GM19025 (cell line): Measurements from ENCODE around the gene DICER1.
"Not testable (repeated sequence)": the region's sequence is repeated elsewhere in the genome, so short reads cannot be mapped to it uniquely, and the experiment has no call there.

Experiments used
- ATAC-seq: cut with Tn5 transposase; IDR thresholded peaks from one replicate; pipeline ENCODE4 v1.9.1; 2021; ENCODE audit warnings: mild to moderate bottlenecking, low read depth, moderate library complexity; ENCODE audit not compliant: unreplicated experiment

The DICER1 gene

DNA sequence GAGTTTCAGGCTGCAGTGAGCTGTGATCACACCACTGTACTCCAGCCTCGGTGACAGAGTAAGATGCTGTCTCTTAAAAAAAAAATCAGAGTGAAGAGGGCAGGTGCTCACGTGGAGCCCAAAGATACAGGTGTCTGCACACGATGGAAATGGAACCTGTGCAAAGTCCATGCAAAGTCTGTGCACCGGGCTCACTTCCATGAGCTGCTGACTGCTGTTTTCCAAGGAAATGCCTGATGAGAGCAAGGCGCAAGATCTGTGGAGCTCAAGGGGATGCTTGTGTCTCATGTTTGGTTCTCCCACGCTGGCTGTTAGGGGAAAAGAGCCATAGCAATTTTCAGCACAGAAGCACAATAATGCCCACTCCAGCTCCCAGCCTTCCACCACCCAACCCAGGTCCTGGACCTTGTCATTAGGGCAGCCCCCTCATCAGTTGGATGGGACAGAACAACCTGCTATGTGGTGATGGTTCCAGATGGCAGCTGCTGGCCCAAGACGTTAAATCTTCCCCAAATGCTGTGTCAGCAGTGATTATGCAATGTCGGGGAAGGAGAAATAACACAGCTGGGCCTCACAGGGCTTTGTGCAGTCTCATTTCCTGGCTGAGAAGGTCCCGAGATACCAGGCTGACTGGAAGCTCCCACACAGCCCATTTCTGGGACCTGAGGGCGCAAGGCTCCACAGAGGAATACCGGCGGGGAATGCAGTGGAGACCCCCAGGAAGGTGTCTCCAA is 27.9 kb upstream of the DICER1 start:
- ATAC-seq: no peak

DNA sequence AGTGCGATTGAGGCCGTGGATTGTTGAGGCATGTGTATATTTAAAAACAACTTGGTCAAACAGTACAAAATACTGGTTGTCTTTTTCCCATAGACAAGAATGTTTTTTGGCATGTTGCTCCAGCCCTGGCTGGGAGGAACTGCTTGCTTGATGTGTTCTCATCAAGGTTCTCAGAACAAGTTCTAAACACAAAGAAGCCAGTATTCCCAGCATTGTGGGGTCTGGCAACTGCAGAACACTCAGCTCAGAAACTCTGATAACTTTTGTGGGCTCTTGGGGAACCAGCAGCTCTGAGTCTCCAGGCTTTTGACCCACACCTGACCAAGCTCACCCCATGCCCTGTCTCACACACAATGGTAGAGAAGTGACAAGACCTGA is 27.1 kb upstream of the DICER1 start:
- no peak for ATAC-seq

DNA sequence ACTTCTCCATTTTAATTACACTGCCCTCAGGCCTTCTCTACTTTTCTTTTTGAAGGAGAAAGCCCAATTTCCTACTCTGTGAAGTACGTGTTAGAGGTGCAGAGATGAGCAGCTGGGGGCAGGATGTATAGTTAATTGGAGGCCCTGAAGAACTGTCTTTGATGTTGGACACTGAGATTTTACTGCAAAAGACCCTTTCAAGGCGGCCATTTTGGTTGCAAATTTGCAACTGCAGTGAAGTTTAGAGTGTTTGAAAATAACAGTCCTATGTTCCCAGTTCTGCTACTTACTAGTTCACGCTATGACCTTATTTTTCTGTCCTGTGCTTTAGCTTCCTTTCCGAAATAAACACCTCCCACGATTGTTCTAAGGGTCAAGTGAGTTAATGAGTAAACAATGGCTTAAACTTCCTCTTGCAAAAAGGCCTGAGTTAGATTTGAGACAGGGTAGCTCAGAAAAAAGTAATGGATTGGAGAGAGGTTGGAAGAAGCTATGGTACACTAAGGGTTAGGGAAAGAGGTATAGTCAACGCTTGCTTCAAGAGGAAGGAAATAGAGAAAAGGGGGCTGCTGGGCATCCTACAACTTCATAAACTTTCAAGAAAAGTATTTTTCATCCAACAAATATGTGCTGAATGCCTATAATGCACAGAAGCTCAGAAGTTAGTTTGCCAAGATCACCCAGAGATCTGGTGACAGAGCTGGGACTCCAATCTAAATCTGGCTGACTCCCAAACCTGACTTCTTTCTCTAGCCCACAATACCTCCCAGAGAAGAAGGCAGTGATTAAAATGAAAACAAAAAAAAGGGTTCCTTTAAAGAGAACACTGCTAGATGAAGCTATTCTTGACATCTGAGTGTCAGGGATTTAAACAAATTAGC is 26.4 kb upstream of the DICER1 start:
- ATAC-seq: no peak

DNA sequence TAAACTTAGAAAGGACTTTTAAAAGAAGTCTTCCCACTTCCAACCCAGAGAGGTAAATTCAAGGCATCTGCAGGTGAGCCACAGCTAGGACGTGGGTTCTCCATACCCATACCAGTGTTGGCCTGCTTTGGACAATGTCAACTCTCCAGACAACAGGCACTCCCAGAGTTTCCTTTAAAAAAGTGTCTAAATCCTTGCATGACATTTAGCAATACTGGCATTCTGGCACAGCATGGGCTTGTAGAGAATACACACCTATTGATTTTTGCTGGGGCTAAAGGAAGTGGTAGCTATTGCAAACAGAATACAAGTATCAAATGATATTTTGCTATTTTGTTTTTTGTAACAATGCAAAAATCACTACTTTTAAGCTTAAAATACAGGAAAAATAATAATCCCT is 25.8 kb upstream of the DICER1 start:
- ATAC-seq: no peak

DNA sequence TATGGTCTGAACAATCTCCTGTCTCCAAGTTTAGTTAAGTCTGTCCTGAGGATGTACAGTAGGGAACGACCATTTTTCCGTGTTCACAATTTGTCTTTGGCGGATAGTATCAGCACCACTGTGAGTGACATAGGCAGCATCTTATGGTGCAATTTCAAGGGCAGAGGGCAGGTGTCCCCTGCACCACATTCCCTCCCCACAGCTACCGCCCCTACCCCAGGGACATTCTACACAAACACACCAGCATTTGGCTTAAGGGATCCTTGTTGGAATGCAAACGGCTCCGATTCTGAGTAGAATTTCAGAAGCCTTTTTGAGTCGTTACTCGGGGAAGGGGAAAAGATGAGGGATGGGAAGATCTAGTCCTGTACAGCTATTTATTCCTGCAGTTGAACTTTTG is 25.1 kb upstream of the DICER1 start:
- ATAC-seq: no peak

DNA sequence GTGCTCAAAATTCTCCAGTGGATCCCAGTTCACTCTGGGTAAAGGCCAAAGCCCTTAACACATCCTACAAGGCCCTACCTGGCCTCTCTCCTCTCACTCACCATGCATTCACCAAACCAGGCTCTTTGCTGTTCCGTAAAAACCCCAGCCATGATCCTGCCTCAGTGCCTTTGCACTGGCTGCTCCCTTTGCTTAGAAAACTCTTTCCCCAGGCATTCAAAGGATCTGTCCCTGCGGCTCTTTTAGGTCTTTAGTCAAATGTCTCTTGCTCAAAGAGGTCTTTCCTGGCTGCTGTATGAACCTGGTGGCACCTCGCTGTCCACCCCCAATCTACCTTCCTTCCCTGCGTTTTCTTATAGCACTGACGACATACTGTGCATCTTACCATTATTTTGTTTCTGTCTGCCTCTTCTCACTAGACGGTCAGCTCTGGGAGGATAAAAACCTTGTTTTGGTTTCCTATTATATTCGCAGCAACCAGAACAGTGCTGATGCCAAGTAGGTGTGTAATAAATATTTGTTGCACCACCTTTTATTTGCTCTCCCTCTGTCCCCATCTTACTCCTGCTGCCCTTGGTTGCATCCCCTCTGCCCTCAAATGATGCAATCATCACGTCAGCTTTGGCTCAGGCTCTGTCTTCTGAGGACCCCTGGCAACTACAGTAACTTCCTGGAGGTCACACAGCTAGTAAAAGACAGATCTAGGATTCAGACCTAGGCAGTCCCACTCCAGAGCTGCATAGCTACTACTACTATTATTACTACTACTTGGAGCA is 23.8 kb upstream of the DICER1 start:
- no peak for ATAC-seq

DNA sequence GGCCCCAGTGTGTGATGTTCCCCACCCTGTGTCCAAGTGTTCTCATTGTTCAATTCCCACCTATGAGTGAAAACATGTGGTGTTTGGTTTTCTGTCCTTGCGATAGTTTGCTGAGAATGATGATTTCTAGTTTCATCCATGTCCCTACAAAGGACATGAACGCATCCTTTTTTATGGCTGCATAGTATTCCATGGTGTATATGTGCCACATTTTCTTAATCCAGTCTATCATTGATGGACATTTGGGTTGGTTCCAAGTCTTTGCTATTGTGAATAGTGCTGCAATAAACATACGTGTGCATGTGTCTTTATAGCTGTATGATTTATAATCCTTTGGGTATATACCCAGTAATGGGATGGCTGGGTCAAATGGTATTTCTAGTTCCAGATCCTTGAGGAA is 18.3 kb upstream of the DICER1 start:
- ATAC-seq: not testable (repeated sequence)

DNA sequence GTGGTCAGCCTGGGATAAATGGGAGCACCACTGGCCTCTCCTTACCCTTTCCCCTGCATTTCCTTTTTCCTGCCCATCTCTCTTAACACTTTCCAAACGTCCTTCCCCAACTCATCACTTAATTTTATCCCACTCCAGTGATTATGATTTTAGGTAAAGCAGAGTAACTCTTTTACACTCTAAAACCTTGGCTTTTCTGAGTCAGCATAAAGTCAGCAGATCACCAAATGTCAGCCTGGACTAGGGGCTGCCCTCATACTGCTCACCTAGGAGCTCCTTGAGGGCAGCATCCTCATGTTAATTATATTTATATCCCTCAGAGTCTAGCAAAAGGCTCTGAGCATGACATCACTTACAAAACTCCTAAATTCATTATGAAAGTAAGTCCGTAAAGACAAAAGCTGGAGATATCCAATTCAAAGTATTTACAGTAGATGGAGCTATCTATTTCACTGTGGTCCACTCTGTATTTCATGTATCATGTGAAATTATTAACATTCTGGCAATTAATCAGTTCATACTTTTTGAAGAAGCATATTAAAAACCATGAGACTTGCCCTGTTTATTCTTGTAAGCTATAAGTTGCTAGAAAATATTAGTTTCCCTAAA is 17.0 kb upstream of the DICER1 start:
- ATAC-seq: no peak

DNA sequence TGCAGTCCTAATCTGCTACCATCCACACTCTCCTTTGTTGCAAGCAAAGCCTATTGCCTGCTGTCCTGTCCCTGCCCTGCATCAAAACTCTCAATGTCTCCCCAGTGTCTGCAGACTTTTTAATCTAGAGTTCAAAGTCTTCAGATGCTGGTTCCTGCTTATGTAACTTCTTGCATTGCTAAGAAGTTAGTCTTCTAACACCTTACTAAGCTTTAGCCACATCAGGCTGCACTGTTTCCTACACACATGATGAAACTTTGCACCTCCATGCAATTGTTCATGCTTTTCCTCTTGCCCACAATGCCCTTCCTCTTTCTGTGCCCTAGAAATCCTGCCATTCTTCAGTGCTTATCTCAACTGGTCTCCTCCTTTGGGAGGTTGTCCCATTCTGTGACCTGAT is 16.2 kb upstream of the DICER1 start:
- ATAC-seq: no peak

DNA sequence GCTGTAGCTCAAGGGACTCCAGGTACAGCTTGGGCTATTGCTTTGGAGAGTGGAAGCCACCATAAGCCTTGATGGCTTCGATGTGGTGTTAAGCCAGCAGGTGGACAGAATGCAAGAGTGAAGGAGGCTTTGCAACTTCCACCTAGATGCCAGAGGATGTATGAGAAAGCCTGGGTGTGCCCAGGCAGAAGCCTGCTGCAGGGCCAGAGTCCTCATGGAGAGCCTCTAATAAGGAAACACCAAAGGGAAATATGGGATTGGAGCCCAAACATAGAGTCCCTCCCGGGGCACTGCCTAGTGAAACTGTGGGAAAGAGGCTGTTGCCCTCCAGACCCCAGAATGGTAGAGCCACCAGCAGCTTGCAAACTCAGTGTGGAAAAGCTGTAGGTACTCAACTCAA is 9.8 kb upstream of the DICER1 start:
- ATAC-seq: no peak

DNA sequence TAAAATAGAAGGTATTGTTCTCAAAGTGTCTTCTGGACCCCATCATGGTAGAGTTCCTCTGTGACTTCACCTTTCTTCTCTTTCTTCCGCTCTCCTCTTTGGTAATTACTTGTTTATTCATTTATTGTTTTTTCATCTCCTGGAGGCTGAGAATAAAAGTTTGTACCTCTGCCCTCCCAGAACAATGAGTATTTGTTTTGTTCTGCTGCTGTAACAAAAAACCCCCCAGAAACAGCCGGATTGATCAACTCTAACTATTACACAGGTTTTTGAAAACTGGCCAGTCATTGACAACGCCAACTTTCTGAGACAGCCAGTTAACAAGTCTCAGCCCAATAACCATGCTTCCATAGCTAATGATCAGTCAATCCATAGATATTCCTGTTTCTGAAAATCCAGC is 8.2 kb upstream of the DICER1 start:
- no peak for ATAC-seq

DNA sequence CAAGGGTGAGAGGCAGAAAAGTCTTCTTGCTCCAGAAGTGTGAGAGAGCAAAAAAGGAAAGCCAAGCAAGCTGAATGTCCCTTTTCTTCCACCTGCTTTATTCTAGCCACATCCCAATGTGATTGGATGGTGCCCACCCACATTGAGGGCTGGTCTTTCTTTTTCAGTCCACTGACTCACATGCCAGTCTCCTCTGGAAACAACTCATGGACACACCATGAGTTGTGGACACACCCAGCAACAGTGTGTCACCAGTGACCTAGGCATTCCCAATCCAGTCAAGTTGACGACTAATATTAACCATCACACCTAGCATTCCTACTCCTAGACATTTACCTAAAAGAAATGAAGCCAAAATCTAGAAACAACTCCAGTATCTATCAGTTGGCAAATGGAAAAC is 7.2 kb upstream of the DICER1 start:
- ATAC-seq: no peak

DNA sequence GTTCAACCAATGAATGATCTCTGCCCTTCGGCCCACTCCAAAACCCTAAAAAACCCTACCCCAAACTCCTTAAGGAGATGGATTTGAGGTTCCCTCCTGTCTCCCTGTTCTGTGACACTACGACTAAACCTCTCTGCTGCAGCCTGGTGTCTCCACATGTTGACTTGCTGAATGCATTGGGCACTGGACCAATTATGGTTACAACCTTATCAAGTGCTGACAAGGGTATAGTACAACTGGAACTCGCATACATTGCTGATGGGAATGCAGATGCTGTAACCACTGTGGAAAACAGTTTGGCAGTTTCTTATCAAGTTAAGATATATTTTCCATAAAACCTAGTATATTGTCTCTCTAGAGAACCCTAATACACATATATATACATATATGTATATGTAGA is 6.3 kb upstream of the DICER1 start:
- ATAC-seq: no peak

DNA sequence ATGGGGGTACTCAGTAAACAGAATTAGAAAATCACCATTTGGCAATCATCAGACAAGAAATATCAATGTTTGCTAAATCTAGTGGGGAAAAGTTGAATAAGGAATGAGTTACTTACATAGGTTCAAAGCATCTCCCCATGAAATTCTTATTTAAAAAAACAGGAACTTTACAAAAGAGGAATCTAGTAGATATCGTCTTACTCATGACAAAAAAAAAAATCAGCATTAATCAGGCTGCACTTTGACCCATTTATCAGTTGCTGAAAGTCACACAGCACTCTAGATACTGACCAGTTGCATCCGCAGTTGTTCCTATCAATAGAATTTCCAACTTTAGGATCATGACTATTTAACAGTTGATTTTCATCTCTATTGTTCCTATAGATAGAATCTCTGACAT is 5.8 kb upstream of the DICER1 start:
- no peak for ATAC-seq

DNA sequence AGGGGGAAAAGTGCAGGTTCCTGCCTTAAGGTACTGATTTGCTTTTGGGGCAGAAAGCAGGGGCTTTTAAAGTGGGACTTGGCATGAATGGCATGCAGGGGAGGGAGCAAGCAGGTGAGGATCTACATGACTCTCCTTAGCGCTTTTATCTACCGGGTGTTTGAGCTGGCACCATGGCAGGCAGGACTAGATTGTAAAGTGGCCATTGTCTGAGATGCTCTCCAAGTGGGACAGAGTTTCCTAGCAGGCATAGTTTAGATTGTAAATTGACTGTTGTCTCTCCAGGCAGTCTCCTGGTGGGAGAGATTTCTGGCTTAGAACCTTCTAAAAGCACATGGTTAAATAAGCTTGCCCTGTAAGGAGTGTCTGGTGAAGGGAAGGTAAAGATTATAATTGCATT is 5.3 kb upstream of the DICER1 start:
- no peak for ATAC-seq

DNA sequence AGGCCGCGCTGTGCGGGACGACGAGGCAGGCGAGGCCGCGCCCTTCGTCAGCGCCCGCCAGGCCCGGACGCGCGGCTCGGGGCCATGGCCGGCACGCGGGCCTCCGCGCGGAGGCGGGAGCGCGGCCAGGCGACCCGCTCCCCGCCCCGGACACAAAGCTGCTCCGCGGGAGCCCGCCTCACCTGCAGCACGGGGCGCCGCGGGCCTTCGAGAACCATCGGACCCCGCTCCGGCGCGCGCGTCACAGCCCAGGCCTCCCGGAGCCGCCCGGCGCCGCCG is 342 bp downstream of the DICER1 start:
- ATAC-seq: peak; percentile 33

DNA sequence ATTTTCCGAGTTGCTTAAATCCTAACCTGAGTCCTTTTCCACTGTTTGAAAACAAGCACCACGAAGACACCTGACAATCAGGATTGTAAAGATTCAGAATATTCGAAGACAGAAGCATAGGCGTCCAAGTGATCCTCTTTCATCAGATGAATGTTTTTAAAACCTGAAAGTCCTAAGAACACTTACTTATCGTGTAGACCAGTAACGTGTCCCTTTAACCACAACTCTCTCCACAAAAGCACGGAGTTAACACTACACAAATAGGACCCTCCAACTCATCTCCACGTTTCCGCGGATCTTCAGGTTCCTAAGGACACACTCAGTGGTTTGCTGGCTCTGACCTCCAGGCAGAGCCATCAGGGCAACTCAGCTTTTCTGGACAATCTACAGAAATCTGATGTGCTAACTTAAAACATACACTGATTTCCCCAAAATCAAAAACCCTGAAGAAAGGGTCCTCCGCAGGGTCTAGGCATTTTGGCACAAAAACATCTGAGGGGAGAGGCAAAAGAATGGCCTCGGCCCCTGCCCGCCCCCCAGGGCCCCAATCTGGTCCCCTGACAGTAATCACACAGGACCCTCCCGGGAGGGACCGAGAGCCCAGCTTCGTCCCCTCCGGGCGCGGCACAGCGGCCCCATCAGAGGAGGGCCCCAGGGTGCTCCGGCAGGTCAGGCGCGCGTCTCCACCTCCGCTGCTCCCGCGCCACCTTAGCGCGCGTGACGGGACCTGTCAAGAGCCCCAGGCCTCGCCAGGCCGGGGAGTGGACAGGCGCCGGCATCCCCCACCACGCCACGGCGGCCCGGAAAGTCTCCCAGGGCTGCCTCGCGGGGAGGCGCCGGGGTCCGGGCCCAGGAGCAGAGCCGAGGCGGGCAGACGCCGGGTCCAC is 925 bp downstream of the DICER1 start:
- ATAC-seq: peak; percentile 26

DNA sequence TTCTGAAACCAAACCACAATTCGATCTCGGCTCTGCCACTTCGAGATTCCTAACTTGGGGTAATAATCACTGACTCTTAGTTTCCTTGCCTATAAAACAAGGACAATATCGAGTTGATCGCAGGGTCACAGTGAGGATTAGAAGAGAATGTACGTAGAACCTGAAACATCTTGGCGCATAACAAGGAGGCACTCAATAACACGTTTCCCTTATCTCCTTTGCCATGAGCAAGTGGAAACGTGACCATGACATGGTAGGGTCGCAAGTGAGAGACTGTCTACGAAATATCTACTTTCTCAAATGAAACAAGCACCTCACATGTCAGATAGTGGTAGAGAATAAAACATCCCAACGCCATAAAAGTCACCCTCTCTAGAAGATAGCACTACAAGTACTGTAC is 2.3 kb downstream of the DICER1 start:
- ATAC-seq: no peak

DNA sequence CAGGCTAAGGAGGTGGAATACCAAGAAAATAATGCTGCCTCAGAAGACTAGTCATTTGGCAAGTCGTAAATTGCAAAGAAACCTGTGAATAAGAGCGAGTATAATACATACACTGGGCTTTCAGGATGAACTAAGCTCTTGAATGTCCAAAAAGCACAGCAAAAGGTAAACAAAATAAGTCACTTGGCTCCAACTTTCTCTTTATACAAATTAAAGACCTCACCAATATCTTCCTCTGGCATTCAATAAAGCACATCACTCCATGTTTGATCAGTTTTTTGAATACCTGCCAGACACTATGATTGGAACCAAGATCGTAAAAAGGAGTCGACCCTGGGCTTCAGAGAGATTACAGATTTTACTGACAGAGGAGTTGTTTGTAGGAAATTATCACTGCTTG is 3.5 kb downstream of the DICER1 start:
- no peak for ATAC-seq

DNA sequence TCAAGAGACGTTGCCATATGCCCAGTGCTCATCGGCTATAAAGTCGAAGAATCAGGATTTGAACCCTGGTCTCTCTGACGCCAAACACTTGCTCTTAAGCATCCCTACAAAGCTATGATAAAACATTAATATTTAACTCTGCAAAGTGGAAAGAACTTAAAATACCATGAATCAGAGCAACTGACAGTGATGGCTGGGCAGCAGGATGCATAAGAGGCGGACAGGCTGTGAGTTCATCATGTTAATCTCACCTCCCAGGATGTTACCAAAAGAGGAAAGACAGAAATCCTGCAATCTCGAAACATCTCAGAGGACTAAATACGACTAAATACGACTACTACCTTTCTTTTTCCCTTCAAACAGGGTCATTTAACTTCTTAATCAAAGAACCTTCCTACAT is 5.8 kb downstream of the DICER1 start:
- ATAC-seq: no peak
